Measurements from ENCODE around the gene F5. TPM values are rescaled to one million over a fixed set of nuclear protein-coding genes. Genes with fewer than 3 reads are reported as not detected.

Gene F5
- polyA plus RNA-seq, 1 experiment, result not detected

GRCh38 chr1:169530448-169530847, 55.8 kb downstream of the F5 start:
- H3K9me3 ChIP-seq (ENCODE audit: control insufficient read depth, insufficient read depth, low read length), result no peaks in the 10 kb centered on the region
- ChIA-PET POLR2A (interaction anchor here (1.1 kb wide), 1 partner anchor 45 kb away, joined by 3 read pairs; the partner anchor contains the start of gene SLC19A2), CTCF (interaction anchor here (1.9 kb wide), 1 partner anchor 16 kb away, joined by 4 read pairs; no protein-coding TSS in a partner anchor)
- no peak overlapping the region for H3K4me3 ChIP-seq (ENCODE audit: low read depth, low read length)
- H3K27me3 ChIP-seq (ENCODE audit: control insufficient read depth, insufficient read depth, low read length), result peaks cover 4% of the 10 kb centered on the region
- H3K27ac ChIP-seq (ENCODE audit: low read depth, low read length), result no peak overlapping the region
- no peak for DNase-seq (ENCODE audit: low read depth, low spot score)
- no peak for TF ChIP-seq CTCF (IDR thresholded peaks at IDR 0.05; ENCODE audit: low read depth, low read length)

GRCh38 chr1:169529068-169529642, 57.1 kb downstream of the F5 start:
- Histone ChIP-seq H3K27me3 (ENCODE audit: control insufficient read depth, insufficient read depth, low read length) (peaks cover 4% of the 10 kb centered on the region), H3K4me3 (ENCODE audit: low read depth, low read length) (no peak overlapping the region), H3K9me3 (ENCODE audit: control insufficient read depth, insufficient read depth, low read length) (no peaks in the 10 kb centered on the region), H3K27ac (ENCODE audit: low read depth, low read length) (no peak overlapping the region)
- ChIA-PET POLR2A (no interaction called here), CTCF (interaction anchor here (0.8 kb wide), 1 partner anchor 17 kb away, joined by 3 read pairs; no protein-coding TSS in a partner anchor)
- DNase-seq (ENCODE audit: low read depth, low spot score), result no peak
- no peak for TF ChIP-seq CTCF (IDR thresholded peaks at IDR 0.05; ENCODE audit: low read depth, low read length)

GRCh38 chr1:169528215-169529067, 57.8 kb downstream of the F5 start:
- POLR2A ChIA-PET, result no interaction called here
- H3K9me3 ChIP-seq (ENCODE audit: control insufficient read depth, insufficient read depth, low read length), result no peaks in the 10 kb centered on the region
- H3K27me3 ChIP-seq (ENCODE audit: control insufficient read depth, insufficient read depth, low read length), result peaks cover 4% of the 10 kb centered on the region
- TF ChIP-seq CTCF (IDR thresholded peaks at IDR 0.05; ENCODE audit: low read depth, low read length), result no peak
- DNase-seq (ENCODE audit: low read depth, low spot score), result no peak
- H3K4me3 ChIP-seq (ENCODE audit: low read depth, low read length), result no peak overlapping the region
- CTCF ChIA-PET, result interaction anchor here (0.8 kb wide), 1 partner anchor 18 kb away, joined by 3 read pairs; no protein-coding TSS in a partner anchor
- H3K27ac ChIP-seq (ENCODE audit: low read depth, low read length), result no peak overlapping the region

GRCh38 chr1:169527451-169528214, 58.6 kb downstream of the F5 start:
- Histone ChIP-seq H3K27ac (ENCODE audit: low read depth, low read length) (no peak overlapping the region), H3K4me3 (ENCODE audit: low read depth, low read length) (no peak overlapping the region), H3K27me3 (ENCODE audit: control insufficient read depth, insufficient read depth, low read length) (peaks cover 4% of the 10 kb centered on the region), H3K9me3 (ENCODE audit: control insufficient read depth, insufficient read depth, low read length) (no peaks in the 10 kb centered on the region)
- TF ChIP-seq CTCF (IDR thresholded peaks at IDR 0.05; ENCODE audit: low read depth, low read length), result no peak
- no peak for DNase-seq (ENCODE audit: low read depth, low spot score)
- ChIA-PET CTCF (no interaction called here), POLR2A (no interaction called here)

Measured in AG04450 (cell line).